Epithelial cell of esophagus (primary cell): Measurements from ENCODE around the gene SLC18A2.

ENCODE experiments used
- DNase-seq: peaks from one replicate; pipeline ENCODE4 v3.0.0; 2010; ENCODE audit warnings: low read depth
- H3K4me3 ChIP-seq: 2 replicates; pipeline ENCODE4 v1.5.1; 2011; ENCODE audit warnings: mild to moderate bottlenecking, low read length, control low read depth
- CTCF ChIP-seq: IDR thresholded peaks from 2 replicates; pipeline ENCODE4 v1.5.1; 2011; ENCODE audit warnings: low read depth, mild to moderate bottlenecking, low read length, control low read depth, inconsistent platforms; ENCODE audit not compliant: insufficient read depth; ENCODE audit errors: missing control alignments

Gene SLC18A2

GRCh38 chr10:117246997-117247671, 6.2 kb downstream of the SLC18A2 start:
- H3K4me3 ChIP-seq: no peak overlapping the region
- TF ChIP-seq CTCF: no peak
- DNase-seq: peak; percentile 34

GRCh38 chr10:117248750-117249465, 8.0 kb downstream of the SLC18A2 start:
- DNase-seq: no peak
- TF ChIP-seq CTCF: no peak
- no peak overlapping the region for H3K4me3 ChIP-seq

- H3K4me3 ChIP-seq: no peak overlapping the region
- DNase-seq: no peak
- TF ChIP-seq CTCF: no peak
These were observed 8.7 kb downstream of the SLC18A2 start for GRCh38 chr10:117249493-117250093.

GRCh38 chr10:117250411-117250810, 9.5 kb downstream of the SLC18A2 start:
- DNase-seq: no peak
- H3K4me3 ChIP-seq: no peak overlapping the region
- no peak for TF ChIP-seq CTCF

- TF ChIP-seq CTCF: no peak
- no peak for DNase-seq
These were observed 13.0 kb downstream of the SLC18A2 start for GRCh38 chr10:117253908-117254307.

GRCh38 chr10:117254338-117254737, 13.4 kb downstream of the SLC18A2 start:
- H3K4me3 ChIP-seq: no peak overlapping the region
- TF ChIP-seq CTCF: no peak
- no peak for DNase-seq

More at GRCh38 chr10:117253908-117254307, 13.0 kb downstream of the SLC18A2 start:
- H3K4me3 ChIP-seq: no peak overlapping the region
